ENCODE results near the gene CHRDL2. TPM values are rescaled to one million over a fixed set of nuclear protein-coding genes. Genes with fewer than 3 reads are reported as not detected.
A peak's percentile ranks its signal among the peaks of the same experiment; 100 is the strongest.

CHRDL2 gene
- total RNA-seq, 1 experiment from 2014 or later, result not detected

GRCh38 chr11:74755395-74755995 is 24.3 kb upstream of the CHRDL2 start (continued):
- TF ChIP-seq POLR2A (IDR thresholded peaks at IDR 0.05; ENCODE audit: borderline replicate concordance, extremely low read depth, insufficient read depth, insufficient read length) (no peak), TCF7L2 (IDR thresholded peaks at IDR 0.05; ENCODE audit: borderline replicate concordance, extremely low read depth, insufficient read depth, insufficient read length) (no peak), ZFX (IDR thresholded peaks at IDR 0.05) (no peak), ZNF274 (IDR thresholded peaks at IDR 0.05; ENCODE audit: low read depth, low read length) (no peak), CEBPB (IDR thresholded peaks at IDR 0.05; ENCODE audit: low read depth) (no peak), ATF3 (IDR thresholded peaks at IDR 0.05) (no peak), FOSL1 (IDR thresholded peaks at IDR 0.05; ENCODE audit: low read depth) (no peak)
- TF ChIP-seq, protein P1, sequence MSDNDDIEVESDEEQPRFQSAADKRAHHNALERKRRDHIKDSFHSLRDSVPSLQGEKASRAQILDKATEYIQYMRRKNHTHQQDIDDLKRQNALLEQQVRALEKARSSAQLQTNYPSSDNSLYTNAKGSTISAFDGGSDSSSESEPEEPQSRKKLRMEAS (IDR thresholded peaks at IDR 0.05), result no peak

DNA sequence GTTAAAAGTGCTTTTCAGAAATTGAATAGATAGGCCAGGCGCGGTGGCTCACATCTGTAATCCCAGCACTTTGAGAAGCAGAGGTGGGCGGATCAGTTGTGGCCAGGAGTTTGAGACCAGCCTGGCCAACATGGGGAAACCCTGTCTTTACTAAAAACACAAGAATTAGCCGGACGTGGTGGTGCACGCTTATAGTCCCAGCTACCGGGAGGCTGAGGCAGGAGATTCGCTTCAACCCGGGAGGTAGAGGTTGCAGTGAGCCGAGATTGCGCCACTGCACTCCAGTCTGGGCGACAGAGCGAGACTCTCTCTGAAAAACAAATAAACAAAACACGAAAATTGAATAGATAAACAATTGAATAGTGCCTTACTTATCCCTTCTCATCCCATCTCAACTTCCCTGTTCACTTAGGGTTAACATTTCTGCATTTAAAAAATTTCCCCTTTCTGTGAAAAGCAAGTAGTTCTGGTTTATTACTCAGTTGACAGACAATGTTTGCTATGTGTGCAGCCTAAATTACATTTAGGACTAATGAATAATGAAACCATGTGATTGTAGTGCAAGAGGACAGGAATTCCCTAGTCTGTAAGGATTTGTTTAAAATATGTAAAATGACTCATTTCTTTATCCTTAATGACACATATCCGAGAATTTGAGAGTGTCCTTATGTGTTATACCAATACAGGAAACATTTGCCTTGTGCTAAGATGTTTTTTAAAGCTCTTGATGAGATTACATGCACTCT is 23.5 kb upstream of the CHRDL2 start:
- intact Hi-C loops (cut with micrococcal nuclease), result no loop called here
- no peaks in the 10 kb centered on the region for H3K27me3 ChIP-seq (ENCODE audit: insufficient read depth, low read length)
- no peak overlapping the region for H3K4me3 ChIP-seq (replicated peaks in 1 of 2; ENCODE audit: low read depth in 1 of 2, low read length in 2 of 2)
- no TSS peak for BruUV-seq (replicated peaks)
- no peak overlapping the region for H3K27ac ChIP-seq (ENCODE audit: low read depth, low read length)
- TF ChIP-seq EZH2phosphoT487 (IDR thresholded peaks at IDR 0.05; ENCODE audit: borderline replicate concordance) (no peak), ZFX (IDR thresholded peaks at IDR 0.05) (no peak), ATF3 (IDR thresholded peaks at IDR 0.05) (no peak), TCF7L2 (IDR thresholded peaks at IDR 0.05; ENCODE audit: borderline replicate concordance, extremely low read depth, insufficient read depth, insufficient read length) (no peak)
- TF ChIP-seq, protein P2, sequence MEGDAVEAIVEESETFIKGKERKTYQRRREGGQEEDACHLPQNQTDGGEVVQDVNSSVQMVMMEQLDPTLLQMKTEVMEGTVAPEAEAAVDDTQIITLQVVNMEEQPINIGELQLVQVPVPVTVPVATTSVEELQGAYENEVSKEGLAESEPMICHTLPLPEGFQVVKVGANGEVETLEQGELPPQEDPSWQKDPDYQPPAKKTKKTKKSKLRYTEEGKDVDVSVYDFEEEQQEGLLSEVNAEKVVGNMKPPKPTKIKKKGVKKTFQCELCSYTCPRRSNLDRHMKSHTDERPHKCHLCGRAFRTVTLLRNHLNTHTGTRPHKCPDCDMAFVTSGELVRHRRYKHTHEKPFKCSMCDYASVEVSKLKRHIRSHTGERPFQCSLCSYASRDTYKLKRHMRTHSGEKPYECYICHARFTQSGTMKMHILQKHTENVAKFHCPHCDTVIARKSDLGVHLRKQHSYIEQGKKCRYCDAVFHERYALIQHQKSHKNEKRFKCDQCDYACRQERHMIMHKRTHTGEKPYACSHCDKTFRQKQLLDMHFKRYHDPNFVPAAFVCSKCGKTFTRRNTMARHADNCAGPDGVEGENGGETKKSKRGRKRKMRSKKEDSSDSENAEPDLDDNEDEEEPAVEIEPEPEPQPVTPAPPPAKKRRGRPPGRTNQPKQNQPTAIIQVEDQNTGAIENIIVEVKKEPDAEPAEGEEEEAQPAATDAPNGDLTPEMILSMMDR (IDR thresholded peaks at IDR 0.05 in 2 of 3, conservative IDR thresholded peaks at IDR 0.05 in 1 of 3; ENCODE audit: borderline replicate concordance in 1 of 3, insufficient read depth in 1 of 3, low read depth in 2 of 3, low read length in 2 of 3), result no peak
- ATAC-seq (no peak), DNase-seq (ENCODE audit: low read depth, low spot score) (no peak)
- ChIA-PET CTCF (interaction anchor here (1.5 kb wide), 1 partner anchor 15 kb away, joined by 5 read pairs; no protein-coding TSS in a partner anchor), RAD21 (ENCODE audit: low non-redundant PET in 1 of 2, low total read pairs in 2 of 2, uncharacterized antibody in 2 of 2, unreplicated experiment in 2 of 2) (no interaction called here), POLR2A (no interaction called here)
- H2AFZ ChIP-seq (ENCODE audit: low read depth, low read length, poor library complexity, severe bottlenecking), result no peak overlapping the region
- peak overlapping the region; percentile 26 for H3K4me2 ChIP-seq (ENCODE audit: low read length)
- H3K9me3 ChIP-seq (ENCODE audit: control insufficient read depth in 1 of 2, insufficient read depth in 1 of 2, low read depth in 1 of 2, low read length in 2 of 2), result no peaks in the 10 kb centered on the region
- peaks cover 71% of the 10 kb centered on the region for H3K79me2 ChIP-seq (ENCODE audit: insufficient read depth, low read length)
- H3K4me1 ChIP-seq (ENCODE audit: control insufficient read depth in 1 of 2, insufficient read depth in 2 of 2, low read length in 2 of 2), result peaks cover 6 to 26% of the 10 kb centered on the region in 2 experiments
- no peaks in the 10 kb centered on the region for H3K9me2 ChIP-seq (ENCODE audit: insufficient read depth)
- H3K9ac ChIP-seq (ENCODE audit: low read length), result no peak overlapping the region
- H4K20me1 ChIP-seq (ENCODE audit: insufficient read depth), result peaks cover 4% of the 10 kb centered on the region; the same call in 1 of the 2 replicates
- no peaks in the 10 kb centered on the region for H3K36me3 ChIP-seq (ENCODE audit: control insufficient read depth in 1 of 2, insufficient read depth in 2 of 2, low read length in 2 of 2)

Measured in HCT116 (cell line).